Ishikawa (cell line): ENCODE data around the gene MMS19.

Experiments used
- CEBPB ChIP-seq: IDR thresholded peaks from 2 replicates; pipeline ENCODE4 v1.6.1; 2012
- CREB1 ChIP-seq: IDR thresholded peaks from 2 replicates; pipeline ENCODE4 v1.6.1; 2012; ENCODE audit warnings: low read depth
- EGR1 ChIP-seq: IDR thresholded peaks from 2 replicates; pipeline ENCODE4 v1.6.1; 2012
- EP300 ChIP-seq: IDR thresholded peaks from 2 replicates; pipeline ENCODE4 v1.6.1; 2012; ENCODE audit warnings: borderline replicate concordance
- FOXM1 ChIP-seq: IDR thresholded peaks from 2 replicates; pipeline ENCODE4 v1.6.1; 2012; ENCODE audit warnings: low read depth, borderline replicate concordance
- MAX ChIP-seq: IDR thresholded peaks from 2 replicates; pipeline ENCODE4 v1.6.1; 2012
- NFIC ChIP-seq: IDR thresholded peaks from 2 replicates; pipeline ENCODE4 v1.6.1; 2012
- RAD21 ChIP-seq: IDR thresholded peaks from 2 replicates; pipeline ENCODE4 v1.6.1; 2012; ENCODE audit warnings: low read depth
- REST ChIP-seq: IDR thresholded peaks from 2 replicates; pipeline ENCODE4 v1.6.1; 2012; ENCODE audit warnings: low read depth, mild to moderate bottlenecking
- TAF1 ChIP-seq: IDR thresholded peaks from 2 replicates; pipeline ENCODE4 v1.6.1; 2012; ENCODE audit warnings: low read depth, mild to moderate bottlenecking
- TCF12 ChIP-seq: IDR thresholded peaks from 2 replicates; pipeline ENCODE4 v1.6.1; 2012; ENCODE audit warnings: low read depth
- TEAD4 ChIP-seq: IDR thresholded peaks from 2 replicates; pipeline ENCODE4 v1.6.1; 2012
- USF1 ChIP-seq: IDR thresholded peaks from 2 replicates; pipeline ENCODE4 v1.6.1; 2012
- YY1 ChIP-seq: IDR thresholded peaks from 2 replicates; pipeline ENCODE4 v1.6.1; 2012; ENCODE audit warnings: low read depth
- ZBTB7A ChIP-seq: IDR thresholded peaks from 2 replicates; pipeline ENCODE4 v1.6.1; 2012; ENCODE audit warnings: low read depth

Gene MMS19

GRCh38 chr10:97468781-97469180, 29.4 kb downstream of the MMS19 start:
- peak; percentile 58 for TF ChIP-seq TEAD4

- TF ChIP-seq EP300 (no peak), TEAD4 (no peak), TCF12 (no peak), RAD21 (no peak), CEBPB (no peak), YY1 (no peak), TAF1 (no peak), CREB1 (no peak), FOXM1 (no peak), REST (no peak), USF1 (no peak), ZBTB7A (no peak), NFIC (no peak), MAX (no peak), EGR1 (no peak)
Observed at GRCh38 chr10:97468162-97468561, 30.1 kb downstream of the MMS19 start.

- TF ChIP-seq CREB1 (no peak), TEAD4 (0 out of 2 replicates have a peak, but pooled peaks have one; percentile 7)
Observed at GRCh38 chr10:97466755-97467154, 31.5 kb downstream of the MMS19 start.

- no peak for TF ChIP-seq TEAD4
- TF ChIP-seq ZBTB7A = no peak
- TF ChIP-seq CEBPB = no peak
- no peak for TF ChIP-seq FOXM1
- no peak for TF ChIP-seq TCF12
- no peak for TF ChIP-seq USF1
- no peak for TF ChIP-seq EGR1
- no peak for TF ChIP-seq REST
- TF ChIP-seq TAF1 = no peak
- no peak for TF ChIP-seq EP300
- no peak for TF ChIP-seq MAX
- no peak for TF ChIP-seq YY1
Observed at GRCh38 chr10:97465982-97466381, 32.2 kb downstream of the MMS19 start.

- TF ChIP-seq YY1 = no peak
- no peak for TF ChIP-seq CEBPB
Observed at GRCh38 chr10:97464226-97464625, 34.0 kb downstream of the MMS19 start.

- TF ChIP-seq REST (no peak), FOXM1 (no peak), CEBPB (peak; percentile 78), RAD21 (peak; percentile 95), TCF12 (no peak)
Observed at GRCh38 chr10:97463363-97464132, 34.7 kb downstream of the MMS19 start.
